Stomach smooth muscle (tissue), 2 donors: ENCODE data around the gene SYT13.

Experiments used
- H3K27ac ChIP-seq: one replicate; pipeline ENCODE4 v1.7.0; 2013; ENCODE audit warnings: mild to moderate bottlenecking, low read length, inconsistent platforms
- H3K27me3 ChIP-seq, 2 donors: one replicate each; pipeline ENCODE4 v1.7.0; 2013; ENCODE audit warnings: low read length in 2 of 2; ENCODE audit not compliant: insufficient read depth in 2 of 2, control insufficient read depth in 1 of 2
- H3K36me3 ChIP-seq, 2 donors: one replicate each; pipeline ENCODE4 v1.7.0; 2013; ENCODE audit warnings: low read length in 2 of 2; ENCODE audit not compliant: control insufficient read depth in 2 of 2, insufficient read depth in 2 of 2
- H3K4me1 ChIP-seq: one replicate; pipeline ENCODE4 v1.7.0; 2013; ENCODE audit warnings: low read length; ENCODE audit not compliant: control insufficient read depth, insufficient read depth
- H3K4me3 ChIP-seq, 2 donors: one replicate each; pipeline ENCODE4 v1.7.0; 2013; ENCODE audit warnings: low read length in 2 of 2
- H3K9ac ChIP-seq, 2 donors: one replicate each; pipeline ENCODE4 v1.7.0; 2013; ENCODE audit warnings: low read length in 2 of 2, mild to moderate bottlenecking in 1 of 2
- H3K9me3 ChIP-seq, 2 donors: one replicate each; pipeline ENCODE4 v1.7.0; 2013; ENCODE audit warnings: low read length in 2 of 2; ENCODE audit not compliant: control insufficient read depth in 2 of 2
- donor health status: healthy.
- donor health status: Pancreatic carcinoma.

SYT13 gene

GRCh38 chr11:45219411-45219810 lies 66.7 kb downstream of the SYT13 start:
- peaks cover 2% of the 10 kb centered on the region for H3K4me1 ChIP-seq
- H3K27ac ChIP-seq = no peak overlapping the region
- no peak overlapping the region for H3K4me3 ChIP-seq
- H3K9me3 ChIP-seq = no peaks in the 10 kb centered on the region
- H3K9ac ChIP-seq = no peak overlapping the region
- H3K27me3 ChIP-seq = no peaks in the 10 kb centered on the region
- peaks cover 16 to 20% of the 10 kb centered on the region in 2 donors for H3K36me3 ChIP-seq

- H3K4me1 ChIP-seq = peaks cover 6% of the 10 kb centered on the region
- H3K27me3 ChIP-seq = no peaks in the 10 kb centered on the region
- no peak overlapping the region for H3K4me3 ChIP-seq
- peaks cover 16 to 17% of the 10 kb centered on the region in 2 donors for H3K36me3 ChIP-seq
- no peak overlapping the region for H3K27ac ChIP-seq
- no peaks in the 10 kb centered on the region for H3K9me3 ChIP-seq
- H3K9ac ChIP-seq = no peak overlapping the region
Observed at GRCh38 chr11:45218705-45219104, 67.4 kb downstream of the SYT13 start.

- Histone ChIP-seq H3K4me3 (no peak overlapping the region), H3K9me3 (no peaks in the 10 kb centered on the region), H3K27ac (no peak overlapping the region), H3K9ac (no peak overlapping the region), H3K4me1 (peaks cover 7% of the 10 kb centered on the region), H3K27me3 (no peaks in the 10 kb centered on the region), H3K36me3 (peaks cover 16 to 21% of the 10 kb centered on the region in 2 donors)
Observed at GRCh38 chr11:45217991-45218390, 68.2 kb downstream of the SYT13 start.

GRCh38 chr11:45216901-45217300 lies 69.2 kb downstream of the SYT13 start:
- peaks cover 10% of the 10 kb centered on the region for H3K4me1 ChIP-seq
- H3K36me3 ChIP-seq = peaks cover 11 to 21% of the 10 kb centered on the region in 2 donors
- no peaks in the 10 kb centered on the region for H3K9me3 ChIP-seq
- H3K27me3 ChIP-seq = no peaks in the 10 kb centered on the region
- H3K27ac ChIP-seq = no peak overlapping the region
- no peak overlapping the region for H3K4me3 ChIP-seq
- H3K9ac ChIP-seq = no peak overlapping the region

GRCh38 chr11:45216031-45216430 lies 70.1 kb downstream of the SYT13 start:
- Histone ChIP-seq H3K27me3 (no peaks in the 10 kb centered on the region), H3K27ac (peak overlapping the region; percentile 24), H3K9ac (no peak overlapping the region), H3K36me3 (peaks cover 6 to 16% of the 10 kb centered on the region in 2 donors), H3K4me1 (peaks cover 18% of the 10 kb centered on the region), H3K4me3 (no peak overlapping the region), H3K9me3 (no peaks in the 10 kb centered on the region)

GRCh38 chr11:45215098-45215865 lies 70.9 kb downstream of the SYT13 start:
- Histone ChIP-seq H3K9me3 (no peaks in the 10 kb centered on the region), H3K36me3 (peaks cover under 1 to 13% of the 10 kb centered on the region in 2 donors), H3K27me3 (no peaks in the 10 kb centered on the region), H3K4me3 (no peak overlapping the region), H3K27ac (peak overlapping the region; percentile 24), H3K9ac (no peak overlapping the region), H3K4me1 (peaks cover 26% of the 10 kb centered on the region)

GRCh38 chr11:45213717-45214116 lies 72.4 kb downstream of the SYT13 start:
- H3K36me3 ChIP-seq = peaks cover 0 to 9% of the 10 kb centered on the region in 2 donors
- H3K9ac ChIP-seq = no peak overlapping the region
- no peak overlapping the region for H3K4me3 ChIP-seq
- no peaks in the 10 kb centered on the region for H3K9me3 ChIP-seq
- H3K4me1 ChIP-seq = peaks cover 41% of the 10 kb centered on the region
- H3K27me3 ChIP-seq = no peaks in the 10 kb centered on the region
- peak overlapping the region; percentile 31 for H3K27ac ChIP-seq

GRCh38 chr11:45213316-45213665 lies 72.8 kb downstream of the SYT13 start:
- H3K36me3 ChIP-seq = peaks cover 0 to 9% of the 10 kb centered on the region in 2 donors
- peaks cover 44% of the 10 kb centered on the region for H3K4me1 ChIP-seq
- no peaks in the 10 kb centered on the region for H3K27me3 ChIP-seq
- H3K4me3 ChIP-seq = no peak overlapping the region
- H3K9ac ChIP-seq = no peak overlapping the region
- H3K9me3 ChIP-seq = no peaks in the 10 kb centered on the region
- peak overlapping the region; percentile 31 for H3K27ac ChIP-seq

- Histone ChIP-seq H3K9ac (no peak overlapping the region), H3K27me3 (no peaks in the 10 kb centered on the region), H3K36me3 (peaks cover 0 to 9% of the 10 kb centered on the region in 2 donors), H3K27ac (peak overlapping the region; percentile 98), H3K9me3 (no peaks in the 10 kb centered on the region), H3K4me1 (peaks cover 44% of the 10 kb centered on the region), H3K4me3 (no peak overlapping the region)
Observed at GRCh38 chr11:45212566-45213315, 73.4 kb downstream of the SYT13 start.

GRCh38 chr11:45211732-45212131 lies 74.4 kb downstream of the SYT13 start:
- no peak overlapping the region for H3K4me3 ChIP-seq
- no peaks in the 10 kb centered on the region for H3K27me3 ChIP-seq
- H3K4me1 ChIP-seq = peaks cover 42% of the 10 kb centered on the region
- H3K9ac ChIP-seq = no peak overlapping the region
- peaks cover 0 to 9% of the 10 kb centered on the region in 2 donors for H3K36me3 ChIP-seq
- H3K27ac ChIP-seq = peak overlapping the region; percentile 98
- H3K9me3 ChIP-seq = no peaks in the 10 kb centered on the region

- peaks cover 0 to 9% of the 10 kb centered on the region in 2 donors for H3K36me3 ChIP-seq
- H3K4me1 ChIP-seq = peaks cover 42% of the 10 kb centered on the region
- H3K9me3 ChIP-seq = no peaks in the 10 kb centered on the region
- peak overlapping the region; percentile 68 to 71 for H3K9ac ChIP-seq
- H3K27ac ChIP-seq = peak overlapping the region; percentile 98
- no peak overlapping the region for H3K4me3 ChIP-seq
- no peaks in the 10 kb centered on the region for H3K27me3 ChIP-seq
Observed at GRCh38 chr11:45210846-45211245, 75.3 kb downstream of the SYT13 start.
